Measurements from ENCODE around the gene MAN1C1. TPM values are rescaled to one million over a fixed set of nuclear protein-coding genes. Genes with fewer than 3 reads are reported as not detected.

MAN1C1 gene
- total RNA-seq, 1 donor from 2014 or later, result 9.1 TPM

- H3K27me3 Mint-ChIP-seq, result no peaks in the 10 kb centered on the region
- no peak for TF ChIP-seq CTCF (conservative IDR thresholded peaks at IDR 0.05)
- no peaks in the 10 kb centered on the region for H3K36me3 Mint-ChIP-seq
- H3K27ac Mint-ChIP-seq, result no peak overlapping the region
- no peak overlapping the region for H3K4me3 Mint-ChIP-seq
- peaks cover 27% of the 10 kb centered on the region for H3K4me1 Mint-ChIP-seq (ENCODE audit: unreplicated experiment)
- no peak for DNase-seq (ENCODE audit: extremely low spot score, unreplicated experiment)
- no peaks in the 10 kb centered on the region for H3K9me3 Mint-ChIP-seq
These were observed 73.2 kb downstream of the MAN1C1 start for GRCh38 chr1:25689686-25690381.

- no peak for DNase-seq (ENCODE audit: extremely low spot score, unreplicated experiment)
- peaks cover 33% of the 10 kb centered on the region for H3K4me1 Mint-ChIP-seq (ENCODE audit: unreplicated experiment)
- no peak overlapping the region for H3K4me3 Mint-ChIP-seq
- no peaks in the 10 kb centered on the region for H3K27me3 Mint-ChIP-seq
- H3K9me3 Mint-ChIP-seq, result no peaks in the 10 kb centered on the region
- no peaks in the 10 kb centered on the region for H3K36me3 Mint-ChIP-seq
- no peak for TF ChIP-seq CTCF (conservative IDR thresholded peaks at IDR 0.05)
- no peak overlapping the region for H3K27ac Mint-ChIP-seq
These were observed 73.9 kb downstream of the MAN1C1 start for GRCh38 chr1:25690396-25690956.

GRCh38 chr1:25691211-25691610, 74.6 kb downstream of the MAN1C1 start:
- no peak for DNase-seq (ENCODE audit: extremely low spot score, unreplicated experiment)
- Mint-ChIP-seq H3K27ac (no peak overlapping the region), H3K4me1 (ENCODE audit: unreplicated experiment) (peaks cover 40% of the 10 kb centered on the region), H3K4me3 (no peak overlapping the region), H3K9me3 (no peaks in the 10 kb centered on the region), H3K36me3 (no peaks in the 10 kb centered on the region), H3K27me3 (no peaks in the 10 kb centered on the region)
- TF ChIP-seq CTCF (conservative IDR thresholded peaks at IDR 0.05), result no peak

- no peaks in the 10 kb centered on the region for H3K27me3 Mint-ChIP-seq
- H3K9me3 Mint-ChIP-seq, result no peaks in the 10 kb centered on the region
- H3K4me1 Mint-ChIP-seq (ENCODE audit: unreplicated experiment), result peaks cover 48% of the 10 kb centered on the region
- peak; percentile 76 for TF ChIP-seq CTCF (conservative IDR thresholded peaks at IDR 0.05)
- DNase-seq (ENCODE audit: extremely low spot score, unreplicated experiment), result no peak
- H3K27ac Mint-ChIP-seq, result no peak overlapping the region
- H3K4me3 Mint-ChIP-seq, result peak overlapping the region; percentile 36
- H3K36me3 Mint-ChIP-seq, result no peaks in the 10 kb centered on the region
These were observed 76.0 kb downstream of the MAN1C1 start for GRCh38 chr1:25692560-25692959.

- DNase-seq (ENCODE audit: extremely low spot score, unreplicated experiment), result no peak
- TF ChIP-seq CTCF (conservative IDR thresholded peaks at IDR 0.05), result peak; percentile 51
- no peaks in the 10 kb centered on the region for H3K27me3 Mint-ChIP-seq
- peaks cover 45% of the 10 kb centered on the region for H3K4me1 Mint-ChIP-seq (ENCODE audit: unreplicated experiment)
- H3K4me3 Mint-ChIP-seq, result peak overlapping the region; percentile 44
- H3K27ac Mint-ChIP-seq, result peak overlapping the region; percentile 48
- H3K9me3 Mint-ChIP-seq, result no peaks in the 10 kb centered on the region
- no peaks in the 10 kb centered on the region for H3K36me3 Mint-ChIP-seq
These were observed 77.8 kb downstream of the MAN1C1 start for GRCh38 chr1:25694167-25695007.

Data from type B pancreatic cell (in vitro differentiated cells).